CD4-positive, alpha-beta T cell treated with Interleukin-15 for 1 hour (primary cell): Measurements from ENCODE around the gene MRPL46.
"Not testable (repeated sequence)": the region's sequence is repeated elsewhere in the genome, so short reads cannot be mapped to it uniquely, and the experiment has no call there.

Experiments used
- DNase-seq: peaks from one replicate; pipeline ENCODE4 v3.0.0-alpha.2; 2020

MRPL46 gene

GRCh38 chr15:88440021-88440420 is 27.2 kb downstream of the MRPL46 start:
- DNase-seq: no peak

GRCh38 chr15:88438181-88438580 is 29.0 kb downstream of the MRPL46 start:
- no peak for DNase-seq

- DNase-seq: not testable (repeated sequence)
These were observed 33.1 kb downstream of the MRPL46 start for GRCh38 chr15:88434106-88434505.

GRCh38 chr15:88433046-88433685 is 34.0 kb downstream of the MRPL46 start:
- no peak for DNase-seq

GRCh38 chr15:88431441-88431840 is 35.7 kb downstream of the MRPL46 start:
- DNase-seq: no peak

GRCh38 chr15:88430051-88430450 is 37.1 kb downstream of the MRPL46 start:
- DNase-seq: no peak

GRCh38 chr15:88428805-88429605 is 38.2 kb downstream of the MRPL46 start:
- DNase-seq: no peak

- DNase-seq: no peak
These were observed 39.1 kb downstream of the MRPL46 start for GRCh38 chr15:88428053-88428452.

- DNase-seq: no peak
These were observed 40.9 kb downstream of the MRPL46 start for GRCh38 chr15:88426304-88426703.

- DNase-seq: no peak
These were observed 43.9 kb downstream of the MRPL46 start for GRCh38 chr15:88423331-88423730.

- DNase-seq: no peak
These were observed 47.4 kb downstream of the MRPL46 start for GRCh38 chr15:88419830-88420229.
